ENCODE measurements around the gene AQP2.

AQP2 gene

DNA sequence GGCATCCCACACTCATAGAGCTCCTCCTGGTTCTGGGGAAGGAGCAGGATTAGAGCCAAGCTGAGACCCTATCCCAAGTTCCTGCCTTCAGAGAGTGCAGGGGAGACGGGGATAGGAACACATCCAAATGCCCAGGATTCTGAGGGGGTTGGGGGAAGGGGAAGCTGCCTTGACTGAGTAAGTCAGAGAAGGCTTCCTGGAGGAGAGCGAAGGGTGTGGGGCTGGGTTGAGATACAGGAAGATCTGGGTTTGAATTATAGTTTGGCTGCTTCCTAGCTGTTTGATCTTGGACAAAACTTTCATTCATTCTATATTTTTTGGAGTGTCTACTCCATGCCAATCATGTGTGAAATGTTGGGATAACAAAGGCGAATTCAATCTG is 8.0 kb upstream of the AQP2 start:
- no peaks in the 10 kb centered on the region for H3K9me3 ChIP-seq (ENCODE audit: control insufficient read depth, insufficient read depth, low read length)
- peaks cover 12% of the 10 kb centered on the region for H3K4me1 ChIP-seq (ENCODE audit: control insufficient read depth, low read length)
- 0 out of 2 replicates have a peak, but pooled peaks cover 2% of the 10 kb centered on the region for H3F3A ChIP-seq (ENCODE audit: control insufficient read depth, insufficient read depth)
- no peaks in the 10 kb centered on the region for H3K27me3 ChIP-seq (ENCODE audit: control insufficient read depth, low read length)
- H3K4me2 ChIP-seq (ENCODE audit: low read length), result no peak overlapping the region
- H3K4me3 ChIP-seq (ENCODE audit: low read length), result no peak overlapping the region
- H3K27ac ChIP-seq (ENCODE audit: low read depth, low read length), result no peak overlapping the region
- no peaks in the 10 kb centered on the region for H3K36me3 ChIP-seq (ENCODE audit: control insufficient read depth, low read length)
- no peak for TF ChIP-seq EZH2phosphoT487 (IDR thresholded peaks at IDR 0.05; ENCODE audit: borderline replicate concordance, low read length)
- TF ChIP-seq, protein P1, sequence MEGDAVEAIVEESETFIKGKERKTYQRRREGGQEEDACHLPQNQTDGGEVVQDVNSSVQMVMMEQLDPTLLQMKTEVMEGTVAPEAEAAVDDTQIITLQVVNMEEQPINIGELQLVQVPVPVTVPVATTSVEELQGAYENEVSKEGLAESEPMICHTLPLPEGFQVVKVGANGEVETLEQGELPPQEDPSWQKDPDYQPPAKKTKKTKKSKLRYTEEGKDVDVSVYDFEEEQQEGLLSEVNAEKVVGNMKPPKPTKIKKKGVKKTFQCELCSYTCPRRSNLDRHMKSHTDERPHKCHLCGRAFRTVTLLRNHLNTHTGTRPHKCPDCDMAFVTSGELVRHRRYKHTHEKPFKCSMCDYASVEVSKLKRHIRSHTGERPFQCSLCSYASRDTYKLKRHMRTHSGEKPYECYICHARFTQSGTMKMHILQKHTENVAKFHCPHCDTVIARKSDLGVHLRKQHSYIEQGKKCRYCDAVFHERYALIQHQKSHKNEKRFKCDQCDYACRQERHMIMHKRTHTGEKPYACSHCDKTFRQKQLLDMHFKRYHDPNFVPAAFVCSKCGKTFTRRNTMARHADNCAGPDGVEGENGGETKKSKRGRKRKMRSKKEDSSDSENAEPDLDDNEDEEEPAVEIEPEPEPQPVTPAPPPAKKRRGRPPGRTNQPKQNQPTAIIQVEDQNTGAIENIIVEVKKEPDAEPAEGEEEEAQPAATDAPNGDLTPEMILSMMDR (IDR thresholded peaks at IDR 0.05; ENCODE audit: low read depth, low read length, poor library complexity, severe bottlenecking), result no peak
- no peaks in the 10 kb centered on the region for H3K79me2 ChIP-seq (ENCODE audit: control insufficient read depth, low read length)
- H3K9me2 ChIP-seq (replicated peaks; ENCODE audit: control insufficient read depth, low read length), result no peaks in the 10 kb centered on the region
- no peaks in the 10 kb centered on the region for H4K20me1 ChIP-seq (ENCODE audit: control insufficient read depth, insufficient read depth, low read depth, low read length)

DNA sequence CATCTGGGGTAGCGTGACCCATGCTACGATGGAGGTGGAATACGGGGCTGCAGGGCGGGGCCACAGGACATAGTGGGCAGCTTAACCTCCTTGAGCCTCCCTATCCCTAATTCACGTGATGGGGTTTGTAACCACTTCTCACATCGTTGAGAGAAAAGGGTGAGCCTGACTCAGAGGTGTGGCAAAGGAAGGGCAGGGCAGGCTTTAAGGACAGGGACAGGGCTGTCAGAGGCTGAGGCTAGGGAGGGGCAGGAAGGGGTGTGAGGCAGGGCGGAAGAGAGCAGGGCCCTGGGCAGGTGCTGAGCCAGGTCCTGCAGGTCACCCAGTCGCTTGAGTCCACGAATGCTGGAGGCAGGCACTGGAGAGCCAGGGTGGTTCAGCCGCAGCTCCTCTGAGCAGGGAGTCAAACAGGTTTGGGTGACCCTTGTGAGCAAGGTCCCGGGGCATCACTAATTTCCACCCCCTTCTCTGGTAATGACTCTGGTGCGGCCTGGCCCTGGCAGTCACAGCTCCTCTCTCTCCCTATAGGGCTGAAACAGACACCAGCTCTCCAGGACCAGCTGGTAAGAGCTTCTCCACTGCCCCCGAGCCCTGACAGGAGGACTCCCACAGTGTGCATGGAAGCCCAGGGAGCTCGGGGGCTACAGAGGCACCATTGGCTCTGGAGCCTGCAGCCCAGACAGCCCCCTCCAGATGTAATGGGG is 7.5 kb upstream of the AQP2 start:
- Histone ChIP-seq H4K20me1 (ENCODE audit: control insufficient read depth, insufficient read depth, low read depth, low read length) (no peaks in the 10 kb centered on the region), H3K4me3 (ENCODE audit: low read length) (no peak overlapping the region), H3K4me1 (ENCODE audit: control insufficient read depth, low read length) (peaks cover 12% of the 10 kb centered on the region), H3K27me3 (ENCODE audit: control insufficient read depth, low read length) (no peaks in the 10 kb centered on the region), H3K79me2 (ENCODE audit: control insufficient read depth, low read length) (no peaks in the 10 kb centered on the region), H3K9me3 (ENCODE audit: control insufficient read depth, insufficient read depth, low read length) (no peaks in the 10 kb centered on the region), H3K4me2 (ENCODE audit: low read length) (no peak overlapping the region), H3K36me3 (ENCODE audit: control insufficient read depth, low read length) (no peaks in the 10 kb centered on the region), H3F3A (ENCODE audit: control insufficient read depth, insufficient read depth) (0 out of 2 replicates have a peak, but pooled peaks cover 2% of the 10 kb centered on the region), H3K27ac (ENCODE audit: low read depth, low read length) (no peak overlapping the region), H3K9me2 (replicated peaks; ENCODE audit: control insufficient read depth, low read length) (no peaks in the 10 kb centered on the region)
- no peak for TF ChIP-seq EZH2phosphoT487 (IDR thresholded peaks at IDR 0.05; ENCODE audit: borderline replicate concordance, low read length)
- TF ChIP-seq, protein P1 (IDR thresholded peaks at IDR 0.05; ENCODE audit: low read depth, low read length, poor library complexity, severe bottlenecking), result no peak

DNA sequence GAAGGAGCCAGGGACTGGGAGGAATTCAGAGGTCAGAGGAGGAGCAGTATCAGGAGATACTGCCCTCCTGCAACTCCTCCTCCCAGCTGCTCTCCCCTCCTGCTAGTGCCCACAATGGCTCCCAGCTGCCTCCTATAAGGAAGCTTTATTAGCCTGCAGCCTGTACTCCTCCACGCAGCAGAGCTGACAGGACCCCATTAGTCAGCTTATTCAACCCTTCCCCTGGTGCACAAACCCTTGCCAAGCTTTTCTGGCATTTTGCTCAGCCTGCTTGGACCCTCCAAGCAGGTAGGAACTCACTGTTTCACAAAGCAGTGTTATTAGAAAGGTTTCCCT is 6.9 kb upstream of the AQP2 start:
- Histone ChIP-seq H3K27me3 (ENCODE audit: control insufficient read depth, low read length) (no peaks in the 10 kb centered on the region), H4K20me1 (ENCODE audit: control insufficient read depth, insufficient read depth, low read depth, low read length) (no peaks in the 10 kb centered on the region), H3K4me1 (ENCODE audit: control insufficient read depth, low read length) (peaks cover 12% of the 10 kb centered on the region), H3K79me2 (ENCODE audit: control insufficient read depth, low read length) (no peaks in the 10 kb centered on the region), H3K9me3 (ENCODE audit: control insufficient read depth, insufficient read depth, low read length) (no peaks in the 10 kb centered on the region), H3K4me2 (ENCODE audit: low read length) (no peak overlapping the region), H3K9me2 (replicated peaks; ENCODE audit: control insufficient read depth, low read length) (no peaks in the 10 kb centered on the region), H3K36me3 (ENCODE audit: control insufficient read depth, low read length) (no peaks in the 10 kb centered on the region), H3F3A (ENCODE audit: control insufficient read depth, insufficient read depth) (0 out of 2 replicates have a peak, but pooled peaks cover 2% of the 10 kb centered on the region), H3K27ac (ENCODE audit: low read depth, low read length) (no peak overlapping the region), H3K4me3 (ENCODE audit: low read length) (no peak overlapping the region)
- no peak for TF ChIP-seq EZH2phosphoT487 (IDR thresholded peaks at IDR 0.05; ENCODE audit: borderline replicate concordance, low read length)
- TF ChIP-seq, protein P1 (IDR thresholded peaks at IDR 0.05; ENCODE audit: low read depth, low read length, poor library complexity, severe bottlenecking), result no peak
